Occipital lobe (tissue), 2 donors: ENCODE results near the gene FHIT. TPM values are rescaled to one million over a fixed set of nuclear protein-coding genes. Genes with fewer than 3 reads are reported as not detected.

Experiments used
- DNase-seq: peaks from one replicate; lab custom pipeline; 2025; lab: John Stamatoyannopoulos, UW
- total RNA-seq: library from RNA; depleted of rRNA; stranded (reverse); fragments of >200 nt; gene quantifications from one replicate; pipeline ENCODE4 v1.2.3, GENCODE V29; 2014

Gene FHIT
- total RNA-seq, 1 donor from 2014 or later, result 3.6 TPM

DNA sequence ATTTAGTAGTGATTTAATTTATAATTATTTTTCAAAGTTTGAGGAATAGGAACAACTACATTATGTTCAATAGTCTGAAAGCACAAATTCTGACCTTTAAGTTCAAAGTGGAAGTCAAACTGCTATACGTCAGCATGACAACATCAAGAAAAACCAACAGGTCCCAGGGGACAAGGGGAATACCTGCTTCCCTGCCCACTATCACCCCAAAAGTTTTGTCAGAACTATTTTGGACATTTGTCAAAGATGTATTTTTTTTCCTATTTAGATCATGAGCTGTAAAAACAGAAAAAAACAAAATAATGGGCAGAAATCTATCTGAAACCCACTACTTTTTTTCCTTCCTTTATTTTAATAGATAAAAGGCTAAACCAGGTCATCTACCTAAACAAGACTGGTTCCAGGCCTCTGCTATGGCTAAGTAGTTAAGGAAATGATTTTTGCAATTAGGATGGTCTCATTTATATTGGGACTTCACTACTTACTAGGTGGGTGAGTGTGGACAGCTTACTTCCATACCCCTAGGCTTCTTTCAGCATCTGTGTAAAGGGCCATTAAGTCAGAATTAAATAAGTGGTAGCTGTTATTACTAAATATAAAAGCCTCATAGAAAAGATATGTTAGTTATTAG lies 746.3 kb downstream of the FHIT start:
- no peak for DNase-seq

DNA sequence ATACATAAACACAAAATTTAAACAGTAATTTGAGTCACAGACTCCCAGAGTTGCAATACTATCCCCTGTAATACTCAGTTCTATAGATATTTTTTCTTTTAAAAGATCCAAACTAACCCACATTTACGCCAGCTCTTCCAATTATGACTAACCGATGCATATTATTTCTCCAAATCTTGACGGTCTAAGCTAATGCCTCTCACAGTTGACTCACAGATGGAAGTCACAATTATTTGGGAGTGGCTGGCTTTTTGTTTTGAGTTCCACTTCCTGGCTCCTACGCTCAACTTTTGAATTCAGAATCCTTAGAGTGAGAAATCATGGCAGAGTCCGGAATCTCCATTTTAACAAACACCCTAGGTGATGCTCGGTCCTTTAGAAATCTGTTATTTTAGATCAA lies 749.9 kb downstream of the FHIT start:
- no peak for DNase-seq

GRCh38 chr3:60497902-60498301 lies 753.4 kb downstream of the FHIT start:
- no peak for DNase-seq

DNA sequence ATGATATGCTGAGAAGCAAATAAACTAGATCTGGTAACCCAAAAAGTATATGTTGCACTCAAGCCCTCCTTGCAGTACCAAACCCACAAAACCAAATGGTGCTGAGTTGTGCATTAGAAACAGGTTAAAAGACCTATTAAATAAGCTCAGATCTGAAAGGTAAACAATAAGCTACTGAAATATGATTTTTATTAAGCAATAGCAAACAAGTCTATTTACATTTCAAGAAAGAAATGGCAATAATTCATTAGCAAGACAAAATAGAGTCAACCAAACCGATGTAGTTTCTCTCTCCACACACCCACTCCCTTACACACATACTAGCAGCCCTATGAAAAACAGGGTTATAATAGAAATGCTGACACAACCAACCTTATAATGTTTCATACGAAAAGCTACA lies 760.3 kb downstream of the FHIT start:
- DNase-seq, result no peak

DNA sequence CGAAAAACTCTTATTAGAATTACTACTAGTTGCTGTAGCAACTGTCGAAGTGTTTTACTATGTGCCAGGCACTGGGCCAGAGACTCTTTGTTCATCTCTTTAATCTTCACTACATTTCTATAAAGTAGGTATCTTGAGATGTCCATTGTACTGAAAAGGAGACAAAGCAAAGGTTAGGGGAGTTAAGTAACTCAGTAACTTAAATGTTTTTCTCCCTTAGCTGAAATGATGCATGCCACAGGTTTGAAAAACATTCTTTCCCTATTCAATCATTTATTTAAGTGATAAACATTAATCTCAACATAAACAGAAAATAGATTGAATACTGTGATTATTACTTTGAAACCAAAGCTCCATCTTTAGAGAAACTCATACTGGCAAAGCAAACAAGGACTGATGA lies 776.2 kb downstream of the FHIT start:
- DNase-seq, result no peak

GRCh38 chr3:60469481-60469880 lies 781.8 kb downstream of the FHIT start:
- DNase-seq, result no peak

GRCh38 chr3:60463685-60464084 lies 787.6 kb downstream of the FHIT start:
- DNase-seq, result no peak

GRCh38 chr3:60461267-60461666 lies 790.0 kb downstream of the FHIT start:
- no peak for DNase-seq

DNA sequence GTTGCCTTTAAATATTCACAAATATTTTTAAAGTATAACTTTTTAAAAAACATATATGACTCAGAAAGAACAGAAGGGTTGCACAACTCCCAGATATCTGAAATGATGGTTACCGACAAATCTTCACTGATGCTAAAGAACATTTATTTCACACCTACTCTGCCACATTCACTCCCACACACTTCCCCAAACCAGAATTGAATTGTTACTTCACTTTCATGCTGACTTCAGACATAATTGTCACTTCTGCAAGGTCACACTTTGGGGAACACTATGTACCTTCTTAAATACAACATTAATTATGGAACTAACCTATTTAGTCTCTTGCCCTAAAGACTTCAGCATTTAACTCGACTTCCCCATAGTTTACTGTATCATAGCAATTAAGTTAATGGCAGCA lies 795.1 kb downstream of the FHIT start:
- DNase-seq, result no peak

- DNase-seq, result no peak
Measured at GRCh38 chr3:60453326-60453725, 797.9 kb downstream of the FHIT start.

- no peak for DNase-seq
Measured at GRCh38 chr3:60448696-60449095, 802.6 kb downstream of the FHIT start.

- no peak for DNase-seq
Measured at GRCh38 chr3:60445446-60445845, 805.8 kb downstream of the FHIT start.

DNA sequence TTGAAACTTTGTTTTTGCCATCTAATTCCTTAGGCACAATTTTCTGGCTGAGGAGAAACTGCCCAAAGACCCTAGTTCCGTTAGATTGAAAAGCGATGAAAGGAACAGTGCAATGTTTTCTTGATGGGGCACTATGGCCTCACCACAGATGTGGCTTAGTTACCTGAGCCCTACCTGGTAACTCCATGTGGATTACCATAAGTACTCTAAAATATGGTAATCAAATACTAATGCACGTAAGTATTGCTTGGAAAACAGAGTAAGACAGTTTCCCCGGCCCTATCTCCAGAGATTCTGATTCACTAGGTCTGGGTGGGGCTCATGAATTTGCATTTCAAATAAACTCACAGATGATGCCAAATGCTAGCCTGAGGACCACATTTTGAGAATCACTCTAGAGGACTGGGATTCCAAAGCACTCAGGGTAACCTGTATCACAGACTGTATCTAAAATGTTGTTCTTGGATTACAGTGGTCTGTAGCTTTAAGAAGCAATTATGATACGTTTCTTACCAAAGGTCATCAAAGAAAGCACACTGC lies 806.3 kb downstream of the FHIT start:
- no peak for DNase-seq

DNA sequence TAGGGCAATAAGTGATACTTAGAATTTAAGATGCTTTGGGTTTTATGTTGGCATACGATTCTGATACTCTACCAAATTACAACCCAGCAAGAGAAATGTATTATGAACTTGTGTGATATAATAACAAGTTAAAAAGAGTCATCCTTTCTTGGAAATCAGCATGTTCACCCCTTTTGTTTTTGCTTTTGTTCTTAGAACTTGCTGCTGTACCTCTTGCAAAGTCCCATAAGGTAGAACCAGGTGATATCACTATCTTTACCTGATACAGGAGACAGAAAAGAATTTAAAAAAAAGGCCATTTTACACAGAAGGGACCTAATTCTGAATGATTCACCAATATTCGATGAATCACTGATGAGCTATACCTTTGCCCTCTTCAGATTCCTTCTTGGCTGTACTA lies 810.4 kb downstream of the FHIT start:
- DNase-seq, result no peak

GRCh38 chr3:60435941-60436650 lies 815.2 kb downstream of the FHIT start:
- DNase-seq, result no peak

- no peak for DNase-seq
Measured at GRCh38 chr3:60434950-60435349, 816.3 kb downstream of the FHIT start.

DNA sequence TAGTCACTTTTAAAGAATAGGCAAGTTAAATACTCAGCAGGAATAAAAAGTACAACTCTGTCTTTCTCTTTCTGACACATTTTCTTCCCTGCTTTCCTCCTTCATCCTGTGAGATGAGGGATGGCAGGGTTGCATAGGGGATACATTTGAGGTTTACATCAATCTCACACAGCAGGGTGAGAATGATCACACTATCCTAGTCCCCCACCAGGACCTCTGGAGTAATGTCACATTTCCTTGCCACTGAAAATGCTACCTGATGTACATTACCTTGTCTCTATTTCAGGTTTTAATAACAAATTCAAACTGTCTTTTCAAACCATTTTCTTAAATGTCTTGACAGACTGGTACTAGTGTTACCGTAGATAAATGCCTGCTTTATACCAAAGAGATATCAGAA lies 816.9 kb downstream of the FHIT start:
- no peak for DNase-seq

GRCh38 chr3:60431599-60431958 lies 819.7 kb downstream of the FHIT start:
- no peak for DNase-seq

- DNase-seq, result no peak
Measured at GRCh38 chr3:60430205-60430604, 821.0 kb downstream of the FHIT start.

DNA sequence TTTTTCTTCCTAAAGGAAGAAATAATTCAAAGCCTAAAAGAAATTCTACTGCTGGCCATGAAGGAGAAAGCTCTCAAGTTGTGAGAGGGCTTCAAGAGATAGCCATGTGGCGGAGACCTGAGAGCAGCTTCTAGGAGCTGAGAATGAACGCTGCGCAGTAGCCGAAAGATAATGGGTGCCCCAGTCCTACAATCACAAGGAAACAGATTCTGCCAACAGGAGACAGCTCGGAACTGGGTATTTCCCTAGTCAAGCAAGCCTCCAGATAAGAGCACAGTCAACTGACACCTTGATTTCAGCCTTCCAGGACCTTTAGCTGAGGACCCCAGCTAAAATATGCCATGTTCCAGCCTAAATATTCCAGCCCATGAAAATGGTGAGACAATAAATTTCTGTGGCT lies 824.1 kb downstream of the FHIT start:
- no peak for DNase-seq

DNA sequence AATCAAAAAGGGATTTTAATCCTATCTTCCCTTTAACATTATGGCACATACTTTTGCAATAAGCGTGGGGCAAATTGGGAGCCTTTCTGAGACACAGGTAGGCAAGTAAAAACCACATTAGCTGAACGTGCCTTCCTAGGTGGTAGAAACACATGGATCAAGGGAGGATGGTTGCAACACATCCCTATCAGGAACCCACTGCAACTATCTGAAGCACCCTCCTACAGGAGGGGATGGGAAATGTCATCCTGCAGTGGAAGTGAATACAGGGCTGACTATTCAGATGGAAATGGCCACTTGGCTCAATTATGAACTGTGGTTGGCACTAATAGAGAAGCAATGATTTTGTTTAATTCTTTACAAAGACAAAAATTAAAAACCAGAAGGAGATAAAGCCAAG lies 826.3 kb downstream of the FHIT start:
- DNase-seq, result no peak

DNA sequence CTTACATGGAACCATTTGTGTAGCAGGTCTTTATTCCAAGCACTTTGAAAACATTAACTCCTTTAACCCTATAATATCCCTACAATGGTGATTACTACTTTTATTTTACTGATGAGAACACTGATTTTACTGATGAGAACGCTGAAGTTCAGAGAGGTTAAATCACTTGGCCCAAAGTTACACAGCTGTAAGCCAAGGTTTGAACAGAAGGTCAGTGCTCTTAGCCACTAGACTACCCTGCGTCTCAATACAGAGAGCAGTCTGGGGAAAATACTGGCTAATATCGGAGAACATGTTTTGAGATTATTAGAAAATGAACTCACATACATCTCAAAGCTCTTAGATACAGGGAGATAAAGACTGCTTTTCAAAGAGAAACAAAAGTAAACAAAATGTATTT lies 827.2 kb downstream of the FHIT start:
- DNase-seq, result no peak

- DNase-seq, result no peak
Measured at GRCh38 chr3:60423556-60423955, 827.7 kb downstream of the FHIT start.
